Kidney (tissue), 14 donors: ENCODE measurements around the gene RAPGEF5. TPM values are rescaled to one million over a fixed set of nuclear protein-coding genes. Genes with fewer than 3 reads are reported as not detected.

Experiments used
- DNase-seq, 5 donors: peaks; one replicate each; pipeline ENCODE4 v3.0.0-alpha.2; 2013 to 2020
- FAIRE-seq: peaks from 2 replicates; lab custom pipeline; 2012; peaks lifted over from hg19 to GRCh38; lab: Jason Lieb, UNC
- H3K27ac ChIP-seq, 2 donors: one replicate each; pipeline ENCODE4 v1.7.0; 2013; ENCODE audit warnings: low read depth in 2 of 2, low read length in 2 of 2, inconsistent platforms in 1 of 2
- H3K27me3 ChIP-seq: one replicate; pipeline ENCODE4 v1.7.1; 2013; ENCODE audit warnings: low read length, inconsistent platforms; ENCODE audit not compliant: control insufficient read depth, insufficient read depth
- H3K36me3 ChIP-seq, 3 donors: one replicate each; pipeline versions ENCODE4 v1.7.0 to v1.7.1; 2013; ENCODE audit warnings: low read length in 3 of 3, control low read depth in 1 of 3, inconsistent platforms in 1 of 3; ENCODE audit not compliant: insufficient read depth in 3 of 3, control insufficient read depth in 2 of 3
- H3K4me1 ChIP-seq, 3 donors: one replicate each; pipeline versions ENCODE4 v1.7.0 to v1.7.1; 2013; ENCODE audit warnings: low read length in 3 of 3, inconsistent platforms in 1 of 3, low read depth in 1 of 3; ENCODE audit not compliant: control insufficient read depth in 2 of 3, insufficient read depth in 2 of 3
- H3K4me3 ChIP-seq, 3 donors: one replicate each; pipeline versions ENCODE4 v1.7.0 to v1.8.1; 2013; ENCODE audit warnings: low read length in 3 of 3, control low read depth in 1 of 3, inconsistent platforms in 1 of 3
- H3K9ac ChIP-seq, 3 donors: one replicate each; pipeline versions ENCODE4 v1.7.0 to v1.7.1; 2013; ENCODE audit warnings: low read length in 3 of 3, control low read depth in 1 of 3, inconsistent platforms in 1 of 3
- H3K9me3 ChIP-seq, 3 donors: one replicate each; pipeline versions ENCODE4 v1.7.0 to v1.7.1; 2013; ENCODE audit warnings: low read length in 3 of 3, control low read depth in 1 of 3, inconsistent platforms in 1 of 3; ENCODE audit not compliant: control insufficient read depth in 2 of 3, insufficient read depth in 1 of 3
- intact Hi-C: fragments of 100-400 bp; cut with DNase I; formaldehyde crosslinking; loops from one replicate; pipeline ENCODE4 v1.11.1; 2022
- polyA plus RNA-seq: library from polyadenylated mRNA; stranded (reverse); fragments of 350-450 nt; fragmentation: Illumina TruSeq; extraction: RNeasy Lipid Tissue Mini Kit (QIAGEN cat#74804); gene quantifications from one replicate; pipeline ENCODE4 v1.2.3, GENCODE V29; 2014; ENCODE audit warnings: low read depth, low replicate concordance; ENCODE audit not compliant: insufficient read depth
- total RNA-seq: library from RNA; stranded (reverse); fragmentation: NEBNext Ultra II Directional; extraction: Animal tissue kit (Norgen Biotek cat#: 25700); gene quantifications from one replicate; pipeline ENCODE4 v1.2.1, GENCODE V29; 2021
- TF ChIP-seq, protein P1 (sequence below): IDR thresholded peaks from 3 replicates; pipeline ENCODE4 v1.5.1; 2012; ENCODE audit warnings: mild to moderate bottlenecking, moderate library complexity, borderline replicate concordance; ENCODE audit not compliant: insufficient read depth; ENCODE audit errors: extremely low read depth
- donor health status: control.
- donor health status: control.
- donor health status: control.
- donor health status: control.
- donor health status: control.
- donor health status: DM: yes; HTN: yes; CAD: no.
- donor health status: Normal renal cell carcinoma (clear cell type).

The RAPGEF5 gene
- total and polyA plus RNA-seq, 2 donors from 2014 or later: 3.9 to 67.8 TPM

DNA sequence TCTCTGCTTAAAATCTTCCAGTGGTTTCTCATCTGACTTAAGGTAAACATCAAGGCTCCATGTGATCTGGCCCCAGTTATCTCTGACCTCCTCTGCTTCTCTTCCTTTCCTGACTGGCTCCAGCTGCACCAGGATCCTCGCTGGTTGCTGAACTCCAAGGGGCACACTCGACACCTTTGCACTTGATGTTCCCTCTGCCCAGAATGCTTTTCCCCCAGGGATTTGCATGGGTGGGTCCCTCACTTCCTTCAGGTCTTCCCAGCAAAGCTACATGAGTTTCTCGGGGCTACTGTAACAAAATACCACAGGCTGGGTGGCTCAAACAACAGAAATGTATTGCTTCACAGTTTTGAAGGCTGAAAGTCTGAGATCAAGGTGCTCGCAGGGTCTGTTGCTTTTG, 245.3 kb downstream of the RAPGEF5 start:
- Histone ChIP-seq H3K4me3 (no peak overlapping the region), H3K36me3 (no peaks in the 10 kb centered on the region), H3K27me3 (no peaks in the 10 kb centered on the region), H3K27ac (no peak overlapping the region), H3K9ac (no peak overlapping the region), H3K9me3 (no peaks in the 10 kb centered on the region), H3K4me1 (no peaks in the 10 kb centered on the region)
- DNase-seq (peak in 1 of 5 donors; percentile 24), FAIRE-seq (no peak)
- TF ChIP-seq, protein P1, sequence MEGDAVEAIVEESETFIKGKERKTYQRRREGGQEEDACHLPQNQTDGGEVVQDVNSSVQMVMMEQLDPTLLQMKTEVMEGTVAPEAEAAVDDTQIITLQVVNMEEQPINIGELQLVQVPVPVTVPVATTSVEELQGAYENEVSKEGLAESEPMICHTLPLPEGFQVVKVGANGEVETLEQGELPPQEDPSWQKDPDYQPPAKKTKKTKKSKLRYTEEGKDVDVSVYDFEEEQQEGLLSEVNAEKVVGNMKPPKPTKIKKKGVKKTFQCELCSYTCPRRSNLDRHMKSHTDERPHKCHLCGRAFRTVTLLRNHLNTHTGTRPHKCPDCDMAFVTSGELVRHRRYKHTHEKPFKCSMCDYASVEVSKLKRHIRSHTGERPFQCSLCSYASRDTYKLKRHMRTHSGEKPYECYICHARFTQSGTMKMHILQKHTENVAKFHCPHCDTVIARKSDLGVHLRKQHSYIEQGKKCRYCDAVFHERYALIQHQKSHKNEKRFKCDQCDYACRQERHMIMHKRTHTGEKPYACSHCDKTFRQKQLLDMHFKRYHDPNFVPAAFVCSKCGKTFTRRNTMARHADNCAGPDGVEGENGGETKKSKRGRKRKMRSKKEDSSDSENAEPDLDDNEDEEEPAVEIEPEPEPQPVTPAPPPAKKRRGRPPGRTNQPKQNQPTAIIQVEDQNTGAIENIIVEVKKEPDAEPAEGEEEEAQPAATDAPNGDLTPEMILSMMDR: no peak
- intact Hi-C loops: loop anchor here (5.0 kb wide), 1 partner anchor 376 kb away; no protein-coding TSS in a partner anchor

GRCh38 chr7:22110881-22111280, 246.1 kb downstream of the RAPGEF5 start:
- no peaks in the 10 kb centered on the region for H3K27me3 ChIP-seq
- no peak overlapping the region for H3K27ac ChIP-seq
- no peak overlapping the region for H3K9ac ChIP-seq
- TF ChIP-seq, protein P1: no peak
- intact Hi-C loops: loop anchor here (5.0 kb wide), 1 partner anchor 376 kb away; no protein-coding TSS in a partner anchor
- DNase-seq (peak in 1 of 5 donors; percentile 29), FAIRE-seq (no peak)
- no peak overlapping the region for H3K4me3 ChIP-seq
- H3K4me1 ChIP-seq: no peaks in the 10 kb centered on the region
- H3K9me3 ChIP-seq: no peaks in the 10 kb centered on the region
- H3K36me3 ChIP-seq: no peaks in the 10 kb centered on the region

- TF ChIP-seq, protein P1: peak; percentile 90
- H3K4me1 ChIP-seq: no peaks in the 10 kb centered on the region
- no peak overlapping the region for H3K9ac ChIP-seq
These were observed 246.6 kb downstream of the RAPGEF5 start for GRCh38 chr7:22110227-22110839.

More at GRCh38 chr7:22110227-22110839, 246.6 kb downstream of the RAPGEF5 start:
- DNase-seq: peak in 4 of 5 donors; percentile 84 to 95 (median 91)
- Histone ChIP-seq H3K27ac (no peak overlapping the region), H3K27me3 (no peaks in the 10 kb centered on the region), H3K36me3 (no peaks in the 10 kb centered on the region), H3K9me3 (no peaks in the 10 kb centered on the region), H3K4me3 (no peak overlapping the region)
- peak; percentile 80 for FAIRE-seq
- intact Hi-C loops: loop anchor here (5.0 kb wide), 1 partner anchor 377 kb away; no protein-coding TSS in a partner anchor
